ENCODE results near the gene FAS. TPM values are rescaled to one million over a fixed set of nuclear protein-coding genes. Genes with fewer than 3 reads are reported as not detected.

Gene FAS
- total RNA-seq, 4 donors from 2014 or later: 9.0 to 58.5 (median 53.6) TPM

DNA sequence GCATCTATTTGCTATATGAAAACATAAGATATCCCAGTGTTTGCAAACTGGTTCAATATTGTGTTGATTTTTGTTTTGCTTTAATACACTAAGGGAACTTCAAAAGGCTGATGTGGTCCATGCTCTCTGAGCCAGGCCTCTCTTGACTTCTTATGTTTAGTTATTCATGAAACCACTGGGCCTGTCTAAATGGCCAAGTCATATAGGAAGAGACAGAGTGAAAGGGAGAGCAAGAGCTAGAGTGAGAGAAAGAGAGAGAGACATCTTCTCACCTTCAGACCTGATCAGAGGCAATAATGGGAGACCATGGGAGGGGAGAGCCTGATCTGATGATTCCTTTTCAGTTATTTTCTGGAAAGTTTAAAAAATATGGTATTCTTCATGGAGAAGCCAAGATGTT lies 6.1 kb upstream of the FAS start:
- Histone ChIP-seq H3K4me3 (no peak overlapping the region), H3K9me3 (no peaks in the 10 kb centered on the region), H3K27me3 (no peaks in the 10 kb centered on the region), H3K27ac (peak overlapping the region; percentile 22 to 83 (median 76)), H3K4me1 (peaks cover 9 to 57% (median 25%) of the 10 kb centered on the region in 4 donors), H3K36me3 (no peaks in the 10 kb centered on the region)
- in situ Hi-C loops (cut with MboI; ENCODE audit: low pct_ligation_motif_present in 1 of 4, low pct_unique_long_range_greater_than_20kb in 1 of 4, low sequenced_read_pairs in 3 of 4) (loop anchor here in 1 of 4 donors (10.0 kb wide), 1 partner anchor 50 kb away; no protein-coding TSS in a partner anchor), intact Hi-C loops (cut with DNase I; ENCODE audit: low total_unique reads) (no loop called here)
- DNase-seq: no peak
- no peak for TF ChIP-seq POLR2A (IDR thresholded peaks at IDR 0.05)
- TF ChIP-seq EP300 (IDR thresholded peaks at IDR 0.05; ENCODE audit: low read depth): no peak
- TF ChIP-seq, protein P1, sequence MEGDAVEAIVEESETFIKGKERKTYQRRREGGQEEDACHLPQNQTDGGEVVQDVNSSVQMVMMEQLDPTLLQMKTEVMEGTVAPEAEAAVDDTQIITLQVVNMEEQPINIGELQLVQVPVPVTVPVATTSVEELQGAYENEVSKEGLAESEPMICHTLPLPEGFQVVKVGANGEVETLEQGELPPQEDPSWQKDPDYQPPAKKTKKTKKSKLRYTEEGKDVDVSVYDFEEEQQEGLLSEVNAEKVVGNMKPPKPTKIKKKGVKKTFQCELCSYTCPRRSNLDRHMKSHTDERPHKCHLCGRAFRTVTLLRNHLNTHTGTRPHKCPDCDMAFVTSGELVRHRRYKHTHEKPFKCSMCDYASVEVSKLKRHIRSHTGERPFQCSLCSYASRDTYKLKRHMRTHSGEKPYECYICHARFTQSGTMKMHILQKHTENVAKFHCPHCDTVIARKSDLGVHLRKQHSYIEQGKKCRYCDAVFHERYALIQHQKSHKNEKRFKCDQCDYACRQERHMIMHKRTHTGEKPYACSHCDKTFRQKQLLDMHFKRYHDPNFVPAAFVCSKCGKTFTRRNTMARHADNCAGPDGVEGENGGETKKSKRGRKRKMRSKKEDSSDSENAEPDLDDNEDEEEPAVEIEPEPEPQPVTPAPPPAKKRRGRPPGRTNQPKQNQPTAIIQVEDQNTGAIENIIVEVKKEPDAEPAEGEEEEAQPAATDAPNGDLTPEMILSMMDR (IDR thresholded peaks at IDR 0.05): no peak
- TF ChIP-seq POLR2AphosphoS5 (IDR thresholded peaks at IDR 0.05): no peak

DNA sequence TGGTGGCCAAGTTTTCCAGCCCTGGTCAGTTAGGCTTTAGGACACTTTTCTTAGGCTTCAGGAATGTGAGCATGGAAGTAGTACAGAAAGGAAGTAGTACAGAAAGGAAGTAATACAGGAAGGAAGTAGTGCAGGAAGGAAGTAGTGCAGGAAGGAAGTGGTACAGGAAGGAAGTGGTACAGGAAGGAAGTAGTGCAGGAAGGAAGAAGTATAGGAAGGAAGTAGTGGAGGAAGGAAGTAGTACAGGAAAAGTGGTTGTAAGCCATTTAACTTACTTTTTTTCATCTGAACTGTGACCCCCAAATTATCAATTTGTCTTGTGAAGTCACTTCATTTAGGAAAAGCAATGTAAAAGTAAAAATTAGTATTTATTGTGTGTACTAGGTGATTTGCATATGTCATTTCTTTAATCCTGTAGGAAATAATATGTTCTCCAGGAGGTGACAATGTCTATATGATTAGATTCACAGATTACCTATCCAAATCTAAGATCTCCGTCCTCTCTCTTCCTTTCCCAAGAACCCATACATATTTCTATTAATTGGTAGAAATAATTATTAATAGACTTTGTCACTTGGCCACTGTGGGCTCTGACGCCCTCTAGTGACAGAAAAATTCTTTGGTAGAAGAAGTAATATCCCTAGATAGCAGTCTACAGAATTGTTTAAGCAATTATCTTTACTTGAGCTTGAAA lies 3.9 kb upstream of the FAS start:
- intact Hi-C loops (cut with DNase I; ENCODE audit: low total_unique reads): loop anchor here (2.0 kb wide), 1 partner anchor 52 kb away; no protein-coding TSS in a partner anchor
- WGBS, 2 donors (ENCODE audit: low coverage in 1 of 2): 14 to 33% methylated on average over 2 of the region's 2 CpGs
- H3K4me1 ChIP-seq: peaks cover 3 to 46% (median 27%) of the 10 kb centered on the region in 4 donors

DNA sequence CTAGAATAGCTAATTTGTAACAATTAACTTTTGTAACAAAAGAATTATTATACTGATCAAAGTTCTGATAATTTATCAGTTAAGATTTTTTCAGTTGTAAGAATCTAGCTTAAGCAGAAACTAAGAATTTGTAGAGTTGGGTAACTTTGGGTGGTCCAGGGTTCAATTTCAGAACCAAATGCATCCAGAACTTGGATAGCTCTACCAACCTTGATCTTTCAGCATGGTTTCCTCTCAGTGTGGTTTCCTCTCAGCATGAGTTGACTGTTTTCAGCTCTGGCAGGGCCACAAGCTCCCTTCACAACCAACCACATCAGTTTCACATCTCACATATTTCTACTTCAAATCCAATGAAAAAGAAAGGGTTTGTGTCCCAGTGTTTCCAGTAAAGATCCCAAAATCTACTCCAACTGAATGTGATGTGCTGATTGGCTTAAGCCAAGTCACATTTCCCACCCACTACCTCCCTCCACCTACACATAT lies 3.3 kb upstream of the FAS start:
- intact Hi-C loops (cut with DNase I; ENCODE audit: low total_unique reads): loop anchor here (2.0 kb wide), 1 partner anchor 52 kb away; no protein-coding TSS in a partner anchor
- no peaks in the 10 kb centered on the region for H3K27me3 ChIP-seq
- peaks cover 3 to 50% (median 29%) of the 10 kb centered on the region in 4 donors for H3K4me1 ChIP-seq
- in situ Hi-C loops (cut with MboI; ENCODE audit: low pct_ligation_motif_present in 1 of 4, low pct_unique_long_range_greater_than_20kb in 1 of 4, low sequenced_read_pairs in 3 of 4): loop anchor here in 1 of 4 donors (10.0 kb wide), 1 partner anchor 52 kb away; no protein-coding TSS in a partner anchor
- no peak for TF ChIP-seq EP300 (IDR thresholded peaks at IDR 0.05; ENCODE audit: low read depth)
- H3K27ac ChIP-seq: peak overlapping the region; percentile 19 to 34 (median 32)
- no peaks in the 10 kb centered on the region for H3K36me3 ChIP-seq
- H3K4me3 ChIP-seq: no peak overlapping the region
- H3K9me3 ChIP-seq: no peaks in the 10 kb centered on the region
- DNase-seq: no peak

More for the DNA sequence above, 3.9 kb upstream of the FAS start:
- in situ Hi-C loops (cut with MboI; ENCODE audit: low pct_ligation_motif_present in 1 of 4, low pct_unique_long_range_greater_than_20kb in 1 of 4, low sequenced_read_pairs in 3 of 4): loop anchor here in 1 of 4 donors (10.0 kb wide), 1 partner anchor 52 kb away; no protein-coding TSS in a partner anchor
- Histone ChIP-seq H3K9me3 (no peaks in the 10 kb centered on the region), H3K4me3 (no peak overlapping the region), H3K27ac (peak overlapping the region in 3 of 4 donors; percentile 19 to 32 (median 32)), H3K36me3 (no peaks in the 10 kb centered on the region), H3K27me3 (no peaks in the 10 kb centered on the region)
- TF ChIP-seq EP300 (IDR thresholded peaks at IDR 0.05; ENCODE audit: low read depth): no peak
- TF ChIP-seq, protein P1 (IDR thresholded peaks at IDR 0.05): peak; percentile 51 to 84 (median 75)
- no peak for TF ChIP-seq POLR2A (IDR thresholded peaks at IDR 0.05)
- DNase-seq: no peak

DNA sequence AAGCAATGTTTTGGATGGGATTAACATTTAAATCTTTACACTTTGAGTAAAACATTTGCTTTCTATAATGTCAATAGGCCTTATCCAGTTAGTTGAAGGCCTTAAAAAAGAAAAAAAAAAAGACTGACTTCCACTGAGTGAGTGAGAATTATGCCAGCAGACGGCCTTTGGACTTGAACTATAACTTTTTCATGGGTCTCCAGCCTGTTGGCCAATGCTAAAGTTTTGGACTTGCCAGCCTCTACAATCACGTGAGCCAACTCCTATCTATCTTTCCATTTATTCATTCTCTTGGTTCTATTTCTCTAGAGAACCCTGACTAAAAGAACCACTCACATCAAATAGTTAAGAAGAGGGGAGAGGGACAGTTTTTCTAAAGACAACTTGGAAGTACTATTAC lies 2.8 kb upstream of the FAS start:
- no peaks in the 10 kb centered on the region for H3K36me3 ChIP-seq
- H3K27me3 ChIP-seq: no peaks in the 10 kb centered on the region
- TF ChIP-seq EP300 (IDR thresholded peaks at IDR 0.05; ENCODE audit: low read depth) (no peak), POLR2AphosphoS5 (IDR thresholded peaks at IDR 0.05) (no peak)
- no peak for DNase-seq
- H3K27ac ChIP-seq: peak overlapping the region; percentile 19 to 34 (median 32)
- no peak overlapping the region for H3K4me3 ChIP-seq
- in situ Hi-C loops (cut with MboI; ENCODE audit: low pct_ligation_motif_present in 1 of 4, low pct_unique_long_range_greater_than_20kb in 1 of 4, low sequenced_read_pairs in 3 of 4): loop anchor here in 1 of 4 donors (10.0 kb wide), 1 partner anchor 53 kb away; no protein-coding TSS in a partner anchor
- H3K4me1 ChIP-seq: peaks cover 3 to 56% (median 30%) of the 10 kb centered on the region in 4 donors
- no peaks in the 10 kb centered on the region for H3K9me3 ChIP-seq
- intact Hi-C loops (cut with DNase I; ENCODE audit: low total_unique reads): loop anchor here (2.0 kb wide), 1 partner anchor 53 kb away; no protein-coding TSS in a partner anchor
- 39 to 81% methylated on average over 2 of the region's 2 CpGs for WGBS, 2 donors (ENCODE audit: low coverage in 1 of 2)

DNA sequence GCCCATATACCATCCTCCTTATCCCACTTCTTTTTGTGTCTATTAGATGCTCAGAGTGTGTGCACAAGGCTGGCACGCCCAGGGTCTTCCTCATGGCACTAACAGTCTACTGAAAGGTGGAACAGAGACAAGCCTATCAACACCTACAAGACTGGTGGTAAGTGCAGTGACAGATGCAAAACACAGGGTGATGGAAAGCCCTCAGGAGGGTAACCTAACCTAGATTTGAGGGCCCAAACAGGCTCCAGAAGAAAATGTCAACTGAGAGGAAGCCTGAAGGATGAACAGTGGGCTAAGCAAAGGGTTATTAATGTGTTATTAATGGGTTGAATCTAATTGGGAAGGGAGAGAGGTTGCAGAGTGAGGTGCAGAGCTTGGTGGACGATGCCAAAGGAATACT lies 1.2 kb upstream of the FAS start:
- H3K4me3 ChIP-seq: peak overlapping the region in 1 of 4 donors; percentile 89
- WGBS, 2 donors (ENCODE audit: low coverage in 1 of 2): 60% methylated on average over 2 of the region's 2 CpGs

More for the DNA sequence above, 1.2 kb upstream of the FAS start:
- no peak for DNase-seq
- in situ Hi-C loops (cut with MboI; ENCODE audit: low pct_ligation_motif_present in 1 of 4, low pct_unique_long_range_greater_than_20kb in 1 of 4, low sequenced_read_pairs in 3 of 4): loop anchor here in 1 of 4 donors (10.0 kb wide), 1 partner anchor 55 kb away; no protein-coding TSS in a partner anchor
- no peaks in the 10 kb centered on the region for H3K36me3 ChIP-seq
- intact Hi-C loops (cut with DNase I; ENCODE audit: low total_unique reads): no loop called here
- H3K27me3 ChIP-seq: no peaks in the 10 kb centered on the region
- no peaks in the 10 kb centered on the region for H3K9me3 ChIP-seq
- H3K27ac ChIP-seq: peak overlapping the region; percentile 91 to 97 (median 96)
- TF ChIP-seq POLR2AphosphoS5 (IDR thresholded peaks at IDR 0.05): no peak
- TF ChIP-seq, protein P1 (IDR thresholded peaks at IDR 0.05): no peak
- no peak for TF ChIP-seq POLR2A (IDR thresholded peaks at IDR 0.05)
- TF ChIP-seq EP300 (IDR thresholded peaks at IDR 0.05; ENCODE audit: low read depth): no peak
- H3K4me1 ChIP-seq: peaks cover 3 to 59% (median 34%) of the 10 kb centered on the region in 4 donors

Measured in transverse colon (tissue), 4 donors.